CD4-positive, alpha-beta T cell treated with Interleukin-17A for 4 hours (primary cell): ENCODE measurements around the gene F13A1.

Source experiments
- DNase-seq: peaks from one replicate; pipeline ENCODE4 v3.0.0-alpha.2; 2020; ENCODE audit warnings: mixed read lengths

F13A1 gene

GRCh38 chr6:6239598-6240581 is 80.6 kb downstream of the F13A1 start:
- no peak for DNase-seq

GRCh38 chr6:6236730-6237469 is 83.6 kb downstream of the F13A1 start:
- DNase-seq: no peak

- no peak for DNase-seq
Measured at GRCh38 chr6:6235786-6236185, 84.7 kb downstream of the F13A1 start.

GRCh38 chr6:6234963-6235362 is 85.5 kb downstream of the F13A1 start:
- no peak for DNase-seq

- DNase-seq: no peak
Measured at GRCh38 chr6:6230286-6230685, 90.2 kb downstream of the F13A1 start.

- no peak for DNase-seq
Measured at GRCh38 chr6:6227896-6228295, 92.6 kb downstream of the F13A1 start.

GRCh38 chr6:6225885-6226529 is 94.5 kb downstream of the F13A1 start:
- DNase-seq: no peak

GRCh38 chr6:6224933-6225486 is 95.5 kb downstream of the F13A1 start:
- DNase-seq: no peak

- DNase-seq: no peak
Measured at GRCh38 chr6:6221787-6222535, 98.5 kb downstream of the F13A1 start.

- DNase-seq: no peak
Measured at GRCh38 chr6:6220718-6221117, 99.7 kb downstream of the F13A1 start.

- DNase-seq: no peak
Measured at GRCh38 chr6:6219716-6220115, 100.7 kb downstream of the F13A1 start.

GRCh38 chr6:6218759-6219085 is 101.7 kb downstream of the F13A1 start:
- DNase-seq: no peak

GRCh38 chr6:6217855-6218758 is 102.4 kb downstream of the F13A1 start:
- DNase-seq: no peak

- DNase-seq: no peak
Measured at GRCh38 chr6:6210994-6211393, 109.5 kb downstream of the F13A1 start.

- DNase-seq: no peak
Measured at GRCh38 chr6:6202886-6203285, 117.6 kb downstream of the F13A1 start.

GRCh38 chr6:6201200-6201599 is 119.3 kb downstream of the F13A1 start:
- no peak for DNase-seq

- no peak for DNase-seq
Measured at GRCh38 chr6:6199678-6200077, 120.8 kb downstream of the F13A1 start.

- DNase-seq: no peak
Measured at GRCh38 chr6:6196762-6197161, 123.7 kb downstream of the F13A1 start.

- no peak for DNase-seq
Measured at GRCh38 chr6:6195080-6195479, 125.4 kb downstream of the F13A1 start.

GRCh38 chr6:6193221-6193745 is 127.2 kb downstream of the F13A1 start:
- no peak for DNase-seq

GRCh38 chr6:6191909-6192308 is 128.6 kb downstream of the F13A1 start:
- no peak for DNase-seq
